HUES6 (cell line): ENCODE data around the gene HOXD8.
A peak's percentile ranks its signal among the peaks of the same experiment; 100 is the strongest.

Source experiments
- H3K27ac ChIP-seq: 2 replicates; pipeline ENCODE4 v1.7.0; 2013; ENCODE audit warnings: low read depth, mild to moderate bottlenecking, low read length, inconsistent platforms
- H3K27me3 ChIP-seq: 2 replicates; pipeline ENCODE4 v1.6.1; 2013; ENCODE audit warnings: low read length; ENCODE audit not compliant: control insufficient read depth, insufficient read depth
- H3K36me3 ChIP-seq: 2 replicates; pipeline ENCODE4 v1.6.1; 2013; ENCODE audit warnings: low read length; ENCODE audit not compliant: control insufficient read depth, insufficient read depth
- H3K4me1 ChIP-seq: 2 replicates; pipeline ENCODE4 v1.6.1; 2013; ENCODE audit warnings: low read length; ENCODE audit not compliant: control insufficient read depth, insufficient read depth
- H3K4me3 ChIP-seq: 2 replicates; pipeline ENCODE4 v1.5.1; 2013; ENCODE audit warnings: low read depth, low read length
- H3K9ac ChIP-seq: one replicate; pipeline ENCODE4 v1.6.1; 2013; ENCODE audit warnings: mild to moderate bottlenecking, low read length
- H3K9me3 ChIP-seq: 2 replicates; pipeline ENCODE4 v1.6.1; 2013; ENCODE audit warnings: low read depth, low read length; ENCODE audit not compliant: control insufficient read depth, insufficient read depth

The HOXD8 gene

GRCh38 chr2:176136374-176137251 lies 7.1 kb downstream of the HOXD8 start:
- Histone ChIP-seq H3K27me3 (peaks cover 100% of the 10 kb centered on the region), H3K4me3 (peak overlapping the region; percentile 53), H3K9me3 (no peaks in the 10 kb centered on the region), H3K36me3 (no peaks in the 10 kb centered on the region), H3K27ac (no peak overlapping the region; the same call in 1 of the 2 replicates), H3K4me1 (peaks cover 14% of the 10 kb centered on the region), H3K9ac (peak overlapping the region; percentile 68)

DNA sequence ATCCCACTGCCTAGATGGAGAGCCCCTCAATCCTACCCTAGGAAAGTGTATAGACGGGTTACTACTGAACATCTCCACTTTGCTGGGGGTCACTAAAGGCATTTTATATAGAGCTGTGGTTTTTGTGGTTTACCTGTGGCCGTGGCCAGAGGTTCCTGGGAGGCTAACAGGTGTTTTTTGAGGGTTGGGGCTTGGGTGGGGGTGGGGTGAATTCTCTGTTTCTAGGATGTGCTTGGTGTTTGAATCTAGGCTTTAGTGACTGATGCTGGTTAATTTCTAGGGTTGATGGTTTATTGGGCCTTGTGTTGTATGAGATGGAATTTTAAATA lies 7.7 kb downstream of the HOXD8 start:
- Histone ChIP-seq H3K27ac (no peak overlapping the region; the same call in 1 of the 2 replicates), H3K4me1 (peaks cover 14% of the 10 kb centered on the region), H3K9me3 (no peaks in the 10 kb centered on the region), H3K9ac (peak overlapping the region; percentile 68), H3K36me3 (no peaks in the 10 kb centered on the region), H3K27me3 (peaks cover 100% of the 10 kb centered on the region), H3K4me3 (peak overlapping the region; percentile 53)

DNA sequence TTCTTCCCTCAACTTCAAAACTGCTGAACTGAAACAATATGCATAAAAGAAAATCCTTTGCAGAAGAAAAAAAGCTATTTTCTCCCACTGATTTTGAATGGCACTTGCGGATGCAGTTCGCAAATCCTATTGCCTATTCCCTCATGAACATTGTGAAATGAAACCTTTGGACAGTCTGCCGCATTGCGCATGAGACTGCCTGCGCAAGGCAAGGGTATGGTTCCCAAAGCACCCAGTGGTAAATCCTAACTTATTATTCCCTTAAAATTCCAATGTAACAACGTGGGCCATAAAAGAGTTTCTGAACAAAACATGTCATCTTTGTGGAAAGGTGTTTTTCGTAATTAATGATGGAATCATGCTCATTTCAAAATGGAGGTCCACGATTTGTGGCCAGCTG lies 8.4 kb downstream of the HOXD8 start:
- H3K27me3 ChIP-seq: peaks cover 100% of the 10 kb centered on the region
- no peak overlapping the region for H3K27ac ChIP-seq

DNA sequence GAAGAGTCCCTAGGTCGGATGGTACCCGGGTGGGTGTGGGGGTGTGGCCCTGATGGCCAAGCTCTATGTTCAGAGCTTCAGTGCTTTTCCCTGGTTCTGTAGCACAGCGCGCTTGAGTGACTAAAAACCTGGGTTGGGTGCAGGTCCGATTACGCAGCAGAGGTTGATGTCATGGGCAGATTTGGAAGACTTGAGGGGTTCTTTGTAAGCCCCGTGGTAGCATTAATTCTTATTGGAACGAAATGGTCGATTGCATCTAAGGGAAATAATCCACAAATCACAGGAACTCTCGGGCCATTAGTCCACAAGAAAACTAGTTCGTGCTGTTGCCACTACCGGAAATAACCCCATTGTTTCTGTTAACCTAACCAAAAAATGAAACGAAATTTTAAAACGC lies 9.0 kb downstream of the HOXD8 start:
- H3K9ac ChIP-seq: peak overlapping the region; percentile 63
- peak overlapping the region; percentile 12; the same call in 1 of the 2 replicates for H3K4me3 ChIP-seq
- H3K9me3 ChIP-seq: no peaks in the 10 kb centered on the region
- H3K4me1 ChIP-seq: peaks cover 14% of the 10 kb centered on the region
- no peaks in the 10 kb centered on the region for H3K36me3 ChIP-seq
- H3K27me3 ChIP-seq: peaks cover 100% of the 10 kb centered on the region
- H3K27ac ChIP-seq: no peak overlapping the region

More for the DNA sequence above, 8.4 kb downstream of the HOXD8 start:
- Histone ChIP-seq H3K9me3 (no peaks in the 10 kb centered on the region), H3K4me1 (peaks cover 14% of the 10 kb centered on the region), H3K9ac (peak overlapping the region; percentile 63), H3K4me3 (peak overlapping the region; percentile 53; the same call in 1 of the 2 replicates), H3K36me3 (no peaks in the 10 kb centered on the region)

GRCh38 chr2:176138923-176139660 lies 9.6 kb downstream of the HOXD8 start:
- H3K27me3 ChIP-seq: peaks cover 100% of the 10 kb centered on the region
- H3K27ac ChIP-seq: no peak overlapping the region
- peak overlapping the region; percentile 26; the same call in 1 of the 2 replicates for H3K4me3 ChIP-seq
- peak overlapping the region; percentile 63 for H3K9ac ChIP-seq
- H3K36me3 ChIP-seq: no peaks in the 10 kb centered on the region
- H3K9me3 ChIP-seq: no peaks in the 10 kb centered on the region
- peaks cover 12% of the 10 kb centered on the region for H3K4me1 ChIP-seq

DNA sequence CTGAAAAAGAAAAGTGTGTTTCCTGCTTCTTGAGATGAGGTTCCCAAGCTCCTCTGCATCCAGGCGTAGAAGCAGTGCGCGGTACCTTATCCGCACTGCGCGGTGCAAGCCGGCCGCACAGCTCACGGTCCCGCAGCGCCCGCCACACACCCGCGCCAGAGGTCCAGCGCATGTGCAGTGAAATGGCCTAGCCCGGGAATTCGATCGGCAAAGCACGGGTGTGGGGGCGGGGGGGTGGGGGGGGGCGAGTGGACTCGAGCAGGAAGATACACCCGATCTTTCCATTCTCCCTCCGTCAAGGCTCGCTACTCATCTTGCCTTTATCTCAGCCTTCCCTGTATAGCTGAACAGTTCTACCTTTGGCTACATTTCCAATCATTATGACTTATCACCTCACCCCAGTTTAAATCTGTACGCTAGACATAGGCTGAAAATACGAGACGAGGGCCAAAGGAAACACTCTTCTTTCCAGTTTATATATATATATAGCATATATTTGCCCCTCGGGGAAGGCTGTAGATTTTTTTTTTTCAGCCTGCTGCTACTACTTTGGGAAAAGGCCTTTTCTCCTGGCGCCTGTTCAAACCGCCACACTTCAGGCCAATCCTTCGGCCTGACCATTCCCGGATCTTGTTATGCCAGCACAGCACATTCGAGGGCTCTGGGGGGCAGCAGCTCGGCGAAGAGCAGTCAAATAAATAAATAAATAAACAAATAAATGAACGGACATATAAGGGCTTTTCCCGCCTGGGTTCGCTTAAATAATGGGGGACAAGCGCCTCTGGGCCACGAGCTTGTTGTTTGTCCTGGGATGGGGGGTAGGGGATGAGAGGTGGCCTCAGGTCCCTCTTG lies 10.4 kb downstream of the HOXD8 start:
- peaks cover 9% of the 10 kb centered on the region for H3K4me1 ChIP-seq
- H3K36me3 ChIP-seq: no peaks in the 10 kb centered on the region
- H3K4me3 ChIP-seq: peak overlapping the region; percentile 62
- H3K9ac ChIP-seq: peak overlapping the region; percentile 63
- H3K27me3 ChIP-seq: peaks cover 100% of the 10 kb centered on the region
- H3K9me3 ChIP-seq: no peaks in the 10 kb centered on the region
- no peak overlapping the region for H3K27ac ChIP-seq

- Histone ChIP-seq H3K27ac (no peak overlapping the region), H3K36me3 (no peaks in the 10 kb centered on the region), H3K9ac (peak overlapping the region; percentile 28), H3K27me3 (peaks cover 100% of the 10 kb centered on the region), H3K4me3 (peak overlapping the region; percentile 62), H3K4me1 (peaks cover 4% of the 10 kb centered on the region), H3K9me3 (no peaks in the 10 kb centered on the region)
Measured at GRCh38 chr2:176140513-176141317, 11.2 kb downstream of the HOXD8 start.

DNA sequence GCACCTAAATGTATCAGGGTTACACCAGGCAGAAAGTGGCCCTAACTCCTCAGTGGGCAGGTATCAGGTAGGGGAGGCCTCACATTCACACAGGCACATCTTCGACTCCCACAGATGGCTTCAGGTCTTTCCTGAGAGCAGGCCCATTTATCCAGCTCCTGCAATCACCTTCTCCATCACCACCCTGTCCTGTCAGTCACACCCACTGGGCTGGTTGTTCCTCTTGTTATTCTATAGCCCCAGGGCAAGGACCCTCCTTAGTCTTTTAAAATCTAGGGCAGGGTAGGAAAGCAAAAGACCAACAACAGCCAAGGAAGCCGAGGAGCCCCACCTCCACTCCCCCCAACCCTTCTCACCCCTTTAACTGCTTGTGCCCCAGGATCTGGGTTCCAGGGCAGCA lies 12.8 kb downstream of the HOXD8 start:
- Histone ChIP-seq H3K27me3 (peaks cover 100% of the 10 kb centered on the region), H3K9ac (no peak overlapping the region), H3K4me1 (no peaks in the 10 kb centered on the region; the same call in 1 of the 2 replicates), H3K36me3 (no peaks in the 10 kb centered on the region), H3K4me3 (no peak overlapping the region), H3K9me3 (no peaks in the 10 kb centered on the region), H3K27ac (no peak overlapping the region)

DNA sequence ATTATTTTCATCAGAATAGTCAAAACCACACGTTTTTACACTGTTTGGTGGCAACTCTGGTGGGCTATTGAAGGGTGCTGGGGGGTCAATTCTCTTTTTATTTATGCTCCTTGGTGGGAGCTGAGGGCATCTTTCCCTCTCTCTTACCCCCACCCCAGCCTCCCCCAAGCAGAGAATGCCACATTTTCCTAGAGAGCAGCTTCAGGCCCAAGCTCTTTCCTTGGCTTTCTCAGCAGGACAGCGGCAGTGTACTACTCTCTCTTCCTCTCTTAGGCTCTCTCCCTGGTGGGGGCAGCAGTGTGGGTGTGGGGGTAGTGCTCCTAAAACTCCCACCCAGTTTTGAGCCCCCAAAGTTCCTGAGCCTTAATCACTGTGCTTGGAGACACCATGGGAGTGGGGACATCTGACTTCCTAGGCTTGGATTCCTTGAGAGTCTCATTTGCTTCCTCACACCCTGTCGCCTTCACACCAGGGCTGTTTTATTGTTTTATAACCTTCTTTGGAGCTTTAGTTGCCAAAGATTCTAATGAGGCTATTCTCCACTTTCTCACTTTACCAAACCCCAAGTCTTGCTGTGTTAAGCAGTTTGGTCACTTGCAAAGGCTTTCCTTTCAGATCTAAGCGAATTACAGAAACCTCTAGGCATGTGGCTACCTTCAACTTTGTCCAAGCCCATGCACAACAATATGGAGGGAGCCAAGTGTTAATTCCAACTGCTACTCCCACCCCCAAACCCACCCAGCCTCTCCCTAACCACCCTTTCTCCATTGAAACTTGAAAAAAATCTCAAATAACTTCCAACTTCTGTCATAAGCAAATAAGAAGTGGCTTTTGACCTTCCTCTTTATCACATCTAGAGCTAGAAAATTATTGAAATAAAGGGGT lies 15.8 kb downstream of the HOXD8 start:
- H3K36me3 ChIP-seq: no peaks in the 10 kb centered on the region
- no peak overlapping the region for H3K4me3 ChIP-seq
- no peak overlapping the region for H3K27ac ChIP-seq
- H3K27me3 ChIP-seq: peaks cover 100% of the 10 kb centered on the region
- no peak overlapping the region for H3K9ac ChIP-seq
- peaks cover 8% of the 10 kb centered on the region for H3K4me1 ChIP-seq
- H3K9me3 ChIP-seq: no peaks in the 10 kb centered on the region
